Measurements from ENCODE around the gene COPS8. TPM values are rescaled to one million over a fixed set of nuclear protein-coding genes. Genes with fewer than 3 reads are reported as not detected.

Gene COPS8
- total RNA-seq, 1 experiment from 2014 or later = 49.9 TPM

- no peak for DNase-seq
- Mint-ChIP-seq H3K36me3 (ENCODE audit: insufficient read depth, unreplicated experiment) (no peaks in the 10 kb centered on the region), H3K27me3 (ENCODE audit: unreplicated experiment) (peaks cover 4% of the 10 kb centered on the region), H3K9me3 (ENCODE audit: low read depth, unreplicated experiment) (no peaks in the 10 kb centered on the region), H3K4me3 (ENCODE audit: low read depth, unreplicated experiment) (no peak overlapping the region), H3K27ac (ENCODE audit: unreplicated experiment) (no peak overlapping the region), H3K4me1 (ENCODE audit: low read depth, unreplicated experiment) (peaks cover 8% of the 10 kb centered on the region)
- CTCF ChIA-PET = no interaction called here
- no TSS peak for BruUV-seq (replicated peaks)
- intact Hi-C loops (cut with micrococcal nuclease; ENCODE audit: unreplicated experiment) = no loop called here
- TF ChIP-seq, protein P1, sequence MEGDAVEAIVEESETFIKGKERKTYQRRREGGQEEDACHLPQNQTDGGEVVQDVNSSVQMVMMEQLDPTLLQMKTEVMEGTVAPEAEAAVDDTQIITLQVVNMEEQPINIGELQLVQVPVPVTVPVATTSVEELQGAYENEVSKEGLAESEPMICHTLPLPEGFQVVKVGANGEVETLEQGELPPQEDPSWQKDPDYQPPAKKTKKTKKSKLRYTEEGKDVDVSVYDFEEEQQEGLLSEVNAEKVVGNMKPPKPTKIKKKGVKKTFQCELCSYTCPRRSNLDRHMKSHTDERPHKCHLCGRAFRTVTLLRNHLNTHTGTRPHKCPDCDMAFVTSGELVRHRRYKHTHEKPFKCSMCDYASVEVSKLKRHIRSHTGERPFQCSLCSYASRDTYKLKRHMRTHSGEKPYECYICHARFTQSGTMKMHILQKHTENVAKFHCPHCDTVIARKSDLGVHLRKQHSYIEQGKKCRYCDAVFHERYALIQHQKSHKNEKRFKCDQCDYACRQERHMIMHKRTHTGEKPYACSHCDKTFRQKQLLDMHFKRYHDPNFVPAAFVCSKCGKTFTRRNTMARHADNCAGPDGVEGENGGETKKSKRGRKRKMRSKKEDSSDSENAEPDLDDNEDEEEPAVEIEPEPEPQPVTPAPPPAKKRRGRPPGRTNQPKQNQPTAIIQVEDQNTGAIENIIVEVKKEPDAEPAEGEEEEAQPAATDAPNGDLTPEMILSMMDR (IDR thresholded peaks at IDR 0.05; ENCODE audit: unreplicated experiment) = no peak
Observed at GRCh38 chr2:237136824-237137223, 51.1 kb downstream of the COPS8 start.

- BruUV-seq (replicated peaks) = no TSS peak
Observed at GRCh38 chr2:237137626-237138323, 52.1 kb downstream of the COPS8 start.

GRCh38 chr2:237139123-237139675, 53.5 kb downstream of the COPS8 start:
- no peaks in the 10 kb centered on the region for H3K9me3 Mint-ChIP-seq (ENCODE audit: low read depth, unreplicated experiment)
- DNase-seq = no peak
- BruUV-seq (replicated peaks) = no TSS peak
- H3K4me1 Mint-ChIP-seq (ENCODE audit: low read depth, unreplicated experiment) = peaks cover 8% of the 10 kb centered on the region
- no peaks in the 10 kb centered on the region for H3K36me3 Mint-ChIP-seq (ENCODE audit: insufficient read depth, unreplicated experiment)
- TF ChIP-seq, protein P1 (IDR thresholded peaks at IDR 0.05; ENCODE audit: unreplicated experiment) = no peak
- H3K27ac Mint-ChIP-seq (ENCODE audit: unreplicated experiment) = no peak overlapping the region
- CTCF ChIA-PET = no interaction called here
- H3K4me3 Mint-ChIP-seq (ENCODE audit: low read depth, unreplicated experiment) = no peak overlapping the region
- peaks cover 27% of the 10 kb centered on the region for H3K27me3 Mint-ChIP-seq (ENCODE audit: unreplicated experiment)
- intact Hi-C loops (cut with micrococcal nuclease; ENCODE audit: unreplicated experiment) = no loop called here

More at GRCh38 chr2:237137626-237138323, 52.1 kb downstream of the COPS8 start:
- CTCF ChIA-PET = interaction anchor here (0.5 kb wide), 1 partner anchor 379 kb away, joined by 5 read pairs; no protein-coding TSS in a partner anchor
- peaks cover 8% of the 10 kb centered on the region for H3K4me1 Mint-ChIP-seq (ENCODE audit: low read depth, unreplicated experiment)
- H3K4me3 Mint-ChIP-seq (ENCODE audit: low read depth, unreplicated experiment) = no peak overlapping the region
- H3K36me3 Mint-ChIP-seq (ENCODE audit: insufficient read depth, unreplicated experiment) = no peaks in the 10 kb centered on the region
- no peak overlapping the region for H3K27ac Mint-ChIP-seq (ENCODE audit: unreplicated experiment)
- H3K27me3 Mint-ChIP-seq (ENCODE audit: unreplicated experiment) = peaks cover 14% of the 10 kb centered on the region
- TF ChIP-seq, protein P1 (IDR thresholded peaks at IDR 0.05; ENCODE audit: unreplicated experiment) = no peak
- intact Hi-C loops (cut with micrococcal nuclease; ENCODE audit: unreplicated experiment) = no loop called here
- H3K9me3 Mint-ChIP-seq (ENCODE audit: low read depth, unreplicated experiment) = no peaks in the 10 kb centered on the region
- no peak for DNase-seq

DNA sequence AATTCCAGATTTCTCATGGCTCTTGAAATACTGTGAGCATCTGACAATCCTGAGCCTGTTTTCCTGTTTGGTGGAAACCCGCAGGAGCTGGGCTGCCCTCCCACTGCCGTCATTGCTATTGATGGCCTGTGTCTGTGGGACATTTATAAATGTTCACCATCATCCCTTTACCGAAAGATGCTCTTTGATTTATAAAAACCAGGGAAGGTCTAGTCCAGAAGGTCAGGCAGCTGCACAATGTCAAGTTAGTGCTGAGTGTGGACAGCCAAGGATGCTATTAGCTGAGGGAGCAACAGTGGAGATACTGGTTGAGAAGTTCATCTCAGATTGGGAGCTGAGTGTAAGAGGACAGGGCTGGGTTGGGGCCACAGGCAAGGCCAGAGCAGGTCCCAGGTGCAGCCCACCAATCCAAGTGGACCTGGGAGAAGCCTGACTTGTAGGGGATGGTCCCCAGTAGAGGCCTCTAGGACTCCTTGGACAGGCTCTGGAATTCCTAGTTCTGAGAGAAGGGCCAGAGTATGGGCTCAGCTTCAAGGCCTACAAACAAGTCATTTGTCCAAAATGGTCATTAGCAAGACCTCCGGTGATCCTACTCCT, 55.1 kb downstream of the COPS8 start:
- CTCF ChIA-PET = interaction anchor here (1.1 kb wide), 1 partner anchor 12 kb away, joined by 3 read pairs; no protein-coding TSS in a partner anchor
- no peak for DNase-seq
- peaks cover 8% of the 10 kb centered on the region for H3K4me1 Mint-ChIP-seq (ENCODE audit: low read depth, unreplicated experiment)
- peaks cover 36% of the 10 kb centered on the region for H3K27me3 Mint-ChIP-seq (ENCODE audit: unreplicated experiment)
- no TSS peak for BruUV-seq (replicated peaks)
- no peaks in the 10 kb centered on the region for H3K9me3 Mint-ChIP-seq (ENCODE audit: low read depth, unreplicated experiment)
- TF ChIP-seq, protein P1 (IDR thresholded peaks at IDR 0.05; ENCODE audit: unreplicated experiment) = no peak
- H3K27ac Mint-ChIP-seq (ENCODE audit: unreplicated experiment) = no peak overlapping the region
- no peaks in the 10 kb centered on the region for H3K36me3 Mint-ChIP-seq (ENCODE audit: insufficient read depth, unreplicated experiment)
- intact Hi-C loops (cut with micrococcal nuclease; ENCODE audit: unreplicated experiment) = no loop called here
- no peak overlapping the region for H3K4me3 Mint-ChIP-seq (ENCODE audit: low read depth, unreplicated experiment)

Data from Calu3 (cell line).